Renal cortical epithelial cell (primary cell): ENCODE results near the gene KIFAP3. TPM values are rescaled to one million over a fixed set of nuclear protein-coding genes. Genes with fewer than 3 reads are reported as not detected.
"Not testable (repeated sequence)": the region's sequence is repeated elsewhere in the genome, so short reads cannot be mapped to it uniquely, and the experiment has no call there.

Experiments used
- DNase-seq: peaks from one replicate; pipeline ENCODE4 v3.0.0-alpha.2; 2011; ENCODE audit warnings: low read depth
- total RNA-seq: library from RNA; depleted of rRNA; stranded (reverse); fragments of >200 nt; gene quantifications from 2 replicates; pipeline ENCODE4 v1.2.3, GENCODE V29; 2014

The KIFAP3 gene
- total RNA-seq, 1 donor from 2014 or later: 55.7 TPM

DNA sequence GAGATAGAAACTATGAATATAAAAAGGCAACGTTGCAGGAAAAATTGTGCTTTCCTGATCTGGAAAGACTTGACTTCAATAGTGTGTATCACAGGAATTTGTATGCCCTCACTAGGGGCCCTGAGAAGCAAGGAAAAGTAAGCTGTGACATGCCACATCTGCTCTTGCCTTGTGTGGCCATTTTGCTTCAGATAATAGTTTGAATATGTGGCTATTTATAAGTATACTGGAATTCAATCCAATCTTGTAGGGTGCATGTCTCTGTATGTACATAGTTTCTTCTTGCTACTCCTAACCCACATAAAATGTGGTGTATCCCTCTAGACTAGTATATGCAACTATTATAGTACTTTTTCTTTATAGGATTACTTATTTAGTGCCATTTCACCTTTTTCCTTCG is 149.7 kb downstream of the KIFAP3 start:
- no peak for DNase-seq

DNA sequence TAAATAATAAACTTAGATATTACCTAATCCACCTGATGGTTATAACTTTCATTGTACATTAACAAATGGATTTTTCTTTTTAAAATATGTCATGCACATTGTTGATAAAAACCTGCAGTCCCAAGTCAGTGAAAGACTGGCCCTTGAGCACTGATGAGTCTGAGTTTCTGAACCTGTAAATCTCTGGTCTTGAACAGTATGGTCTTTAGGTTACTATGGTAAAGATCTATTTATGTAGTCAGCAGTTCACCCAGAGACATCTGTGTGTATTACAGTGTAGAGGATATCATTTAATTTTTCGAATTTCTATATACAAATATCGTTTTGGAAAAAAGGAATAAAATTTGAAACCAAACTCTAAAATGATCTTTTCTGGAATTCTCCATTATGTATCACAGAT is 150.4 kb downstream of the KIFAP3 start:
- no peak for DNase-seq

- DNase-seq: no peak
Measured at GRCh38 chr1:169921080-169921479, 153.4 kb downstream of the KIFAP3 start.

DNA sequence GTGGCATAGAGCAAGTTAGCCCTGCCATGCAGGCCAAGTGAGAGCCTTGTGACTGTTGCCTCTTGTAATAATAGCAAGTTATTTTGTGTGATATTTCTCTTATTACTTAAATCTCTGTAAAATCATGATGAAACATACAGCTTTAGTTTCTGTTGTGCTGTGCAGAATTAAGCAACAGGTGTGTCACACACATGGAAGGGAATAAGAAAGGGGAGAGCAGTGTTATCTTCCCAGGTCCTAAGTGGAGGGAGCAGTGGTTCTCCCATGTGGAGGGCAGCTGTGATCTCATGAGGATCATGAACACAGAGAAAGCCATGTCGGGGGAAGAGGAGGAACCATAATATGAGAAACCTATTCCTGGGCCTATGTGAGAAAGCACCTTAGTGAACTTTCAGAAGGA is 155.6 kb downstream of the KIFAP3 start:
- no peak for DNase-seq

DNA sequence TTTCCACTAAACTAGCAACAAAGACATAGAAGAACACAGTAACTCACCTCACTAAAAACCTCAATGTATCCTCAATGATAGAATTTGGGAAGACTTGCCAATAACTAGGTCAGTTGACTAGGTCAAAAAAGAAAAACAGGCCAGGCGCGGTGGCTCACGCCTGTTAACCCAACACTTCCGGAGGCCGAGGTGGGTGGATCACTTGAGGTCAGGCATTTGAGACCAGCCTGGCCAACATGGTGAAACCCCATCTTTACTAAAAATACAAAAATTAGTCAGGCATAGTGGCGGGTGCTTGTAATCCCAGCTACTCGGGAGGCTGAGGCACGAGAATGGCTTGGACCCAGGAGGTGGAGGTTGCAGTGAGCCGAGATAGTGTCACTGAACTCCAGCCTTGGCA is 156.3 kb downstream of the KIFAP3 start:
- DNase-seq: not testable (repeated sequence)

GRCh38 chr1:169915150-169915549 is 159.3 kb downstream of the KIFAP3 start:
- DNase-seq: no peak

DNA sequence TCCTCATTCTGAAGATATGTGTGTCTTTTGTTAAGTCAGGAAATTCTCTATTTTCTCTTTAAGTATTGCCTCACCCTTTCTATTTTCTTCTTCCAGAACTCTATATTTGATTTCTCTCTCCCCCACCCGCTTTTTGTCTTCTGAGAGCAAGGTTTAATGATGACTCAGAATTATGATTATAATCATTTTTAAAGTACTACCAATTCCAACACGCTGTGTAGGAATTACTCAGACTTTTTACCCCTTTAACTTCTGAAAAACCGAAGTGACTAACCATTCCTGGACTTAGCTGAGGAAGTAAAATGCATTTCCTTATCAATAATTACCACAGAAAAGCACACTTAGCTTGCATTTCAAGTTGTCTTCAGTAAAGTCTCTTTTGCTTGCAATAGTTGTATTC is 160.0 kb downstream of the KIFAP3 start:
- DNase-seq: no peak

DNA sequence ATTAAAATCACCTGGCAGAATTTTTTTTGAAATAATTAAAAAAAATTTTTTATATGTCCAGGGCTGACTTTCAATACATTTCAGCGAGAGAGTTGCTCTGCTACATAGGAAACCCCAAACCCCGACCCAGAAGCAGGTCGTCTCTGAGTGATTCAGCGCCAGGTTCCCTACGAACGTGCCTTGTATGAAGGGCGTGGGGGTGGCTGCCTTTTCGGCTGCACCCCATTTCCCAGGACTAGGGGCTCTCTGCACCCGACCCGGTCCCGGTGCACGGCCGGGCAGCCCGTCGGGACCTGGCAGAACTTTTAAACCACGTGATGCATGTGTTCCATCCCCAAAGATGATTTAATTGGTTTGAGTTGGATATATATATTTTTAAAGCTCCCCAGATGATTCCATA is 165.0 kb downstream of the KIFAP3 start:
- no peak for DNase-seq

DNA sequence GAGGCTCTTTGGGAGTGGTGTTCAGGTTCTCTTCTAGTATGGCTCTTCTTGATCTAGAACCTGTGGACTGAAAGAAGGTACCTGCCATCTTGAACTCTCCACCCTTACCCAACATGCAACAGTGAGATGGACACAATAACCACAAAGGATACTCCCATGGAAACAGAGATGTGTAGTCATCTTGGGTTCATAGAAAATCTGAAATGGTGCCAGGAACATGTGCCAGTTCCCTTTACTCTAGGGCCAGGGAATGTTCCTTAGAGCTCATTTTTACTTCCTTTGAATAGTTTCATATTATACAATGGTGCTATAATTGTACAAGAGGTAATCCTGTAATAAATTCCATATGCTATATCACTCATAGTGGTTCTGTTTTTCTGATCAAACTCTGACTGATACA is 167.6 kb downstream of the KIFAP3 start:
- DNase-seq: no peak

DNA sequence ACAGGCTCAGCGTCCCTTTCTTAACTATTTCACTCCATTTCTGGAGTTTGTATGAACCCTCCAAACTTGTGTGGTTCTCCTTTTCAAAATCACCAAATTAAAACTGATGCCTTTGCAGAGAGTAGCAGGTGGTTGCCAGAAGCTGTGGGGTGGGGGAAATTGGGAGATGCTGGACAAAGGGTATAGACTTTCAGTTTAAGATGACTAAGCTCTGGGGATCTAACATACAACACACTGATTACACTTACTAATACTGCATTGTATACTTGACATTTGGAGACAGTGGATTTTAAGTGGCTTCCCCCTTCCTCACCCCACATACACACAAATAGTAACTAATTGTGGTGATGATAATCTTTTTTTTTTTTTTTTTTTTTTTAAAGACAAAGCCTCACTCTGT is 169.7 kb downstream of the KIFAP3 start:
- DNase-seq: no peak

DNA sequence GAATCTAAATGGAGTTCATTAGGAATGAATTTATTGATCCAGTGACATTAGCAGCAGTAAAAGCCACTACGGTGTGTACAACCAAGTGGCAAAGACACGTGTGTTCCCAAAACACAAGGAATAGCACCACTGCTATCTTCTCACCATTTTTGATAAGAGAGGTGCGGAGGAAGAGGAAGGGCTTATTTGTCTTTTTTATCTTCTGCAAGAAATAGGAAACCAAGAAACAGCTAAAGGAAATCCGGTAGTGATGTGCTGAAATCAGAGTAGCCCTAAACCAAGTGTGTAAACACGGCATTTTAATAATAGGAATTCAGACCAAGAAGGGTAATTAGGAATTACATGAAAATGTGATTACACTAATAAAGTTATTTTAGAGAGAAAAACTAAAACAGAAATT is 171.7 kb downstream of the KIFAP3 start:
- DNase-seq: no peak

DNA sequence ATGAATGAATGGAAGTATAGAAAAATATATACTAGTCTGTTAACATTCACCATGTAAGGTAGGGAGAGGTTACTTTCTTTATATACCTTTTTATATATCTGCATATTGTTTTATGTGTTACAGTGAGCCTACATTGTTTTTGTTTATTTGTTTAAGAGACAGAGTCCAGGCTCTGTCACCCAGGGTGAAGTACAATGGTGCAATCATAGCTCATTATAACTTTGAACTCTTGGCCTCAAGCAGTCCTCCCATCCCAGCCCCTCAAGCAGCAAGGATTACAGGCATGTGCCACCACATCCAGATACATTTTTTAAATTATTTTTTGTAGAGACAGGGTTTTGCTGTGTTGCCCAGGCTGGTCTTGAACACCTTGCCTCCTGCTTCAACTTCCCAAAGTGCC is 173.4 kb downstream of the KIFAP3 start:
- no peak for DNase-seq

- DNase-seq: no peak
Measured at GRCh38 chr1:169900571-169900970, 173.9 kb downstream of the KIFAP3 start.

GRCh38 chr1:169899519-169900217 is 174.8 kb downstream of the KIFAP3 start:
- no peak for DNase-seq

- DNase-seq: no peak
Measured at GRCh38 chr1:169896013-169896412, 178.5 kb downstream of the KIFAP3 start.

DNA sequence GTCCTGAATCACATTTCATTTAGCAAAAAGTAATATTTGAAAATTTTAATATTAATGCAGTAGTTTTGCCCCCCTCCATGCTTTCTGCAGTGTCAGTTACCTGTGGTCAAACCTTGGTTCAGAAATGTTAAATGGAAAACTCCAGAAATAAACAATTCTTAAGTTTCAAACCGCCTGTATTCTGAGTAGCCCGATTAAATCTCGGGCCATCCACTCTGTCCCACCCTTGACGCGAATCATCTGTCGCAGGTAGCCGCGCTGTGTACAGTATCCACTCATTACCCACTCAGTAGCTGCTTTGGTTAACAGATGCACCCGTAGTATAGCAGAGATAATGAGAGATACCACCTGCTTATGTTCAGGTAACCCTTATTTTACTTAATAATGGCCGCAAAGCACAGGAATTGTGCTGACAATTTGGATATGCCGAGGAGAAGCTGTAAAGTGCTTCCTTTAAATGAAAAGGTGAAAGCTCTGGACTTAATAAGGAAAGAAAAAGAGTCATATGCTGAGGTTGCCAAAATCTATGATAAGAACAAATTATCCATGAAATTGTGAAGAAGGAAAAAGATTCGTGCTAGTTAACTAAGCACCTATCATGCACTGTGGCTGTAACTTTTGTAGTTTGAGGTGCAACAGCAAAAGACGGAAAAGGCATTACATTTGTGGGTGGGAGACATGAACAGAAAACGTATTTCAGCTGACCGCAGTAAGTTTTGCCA is 179.9 kb downstream of the KIFAP3 start:
- no peak for DNase-seq

- DNase-seq: peak; percentile 98
Measured at GRCh38 chr1:169893645-169894423, 180.7 kb downstream of the KIFAP3 start, which contains the start of gene SCYL3. SCYL3 (minus strand) TSS chr1:169893896; CDS start chr1:169888840, 5,056 bp downstream.

GRCh38 chr1:169892927-169893644 is 181.4 kb downstream of the KIFAP3 start:
- DNase-seq: no peak

DNA sequence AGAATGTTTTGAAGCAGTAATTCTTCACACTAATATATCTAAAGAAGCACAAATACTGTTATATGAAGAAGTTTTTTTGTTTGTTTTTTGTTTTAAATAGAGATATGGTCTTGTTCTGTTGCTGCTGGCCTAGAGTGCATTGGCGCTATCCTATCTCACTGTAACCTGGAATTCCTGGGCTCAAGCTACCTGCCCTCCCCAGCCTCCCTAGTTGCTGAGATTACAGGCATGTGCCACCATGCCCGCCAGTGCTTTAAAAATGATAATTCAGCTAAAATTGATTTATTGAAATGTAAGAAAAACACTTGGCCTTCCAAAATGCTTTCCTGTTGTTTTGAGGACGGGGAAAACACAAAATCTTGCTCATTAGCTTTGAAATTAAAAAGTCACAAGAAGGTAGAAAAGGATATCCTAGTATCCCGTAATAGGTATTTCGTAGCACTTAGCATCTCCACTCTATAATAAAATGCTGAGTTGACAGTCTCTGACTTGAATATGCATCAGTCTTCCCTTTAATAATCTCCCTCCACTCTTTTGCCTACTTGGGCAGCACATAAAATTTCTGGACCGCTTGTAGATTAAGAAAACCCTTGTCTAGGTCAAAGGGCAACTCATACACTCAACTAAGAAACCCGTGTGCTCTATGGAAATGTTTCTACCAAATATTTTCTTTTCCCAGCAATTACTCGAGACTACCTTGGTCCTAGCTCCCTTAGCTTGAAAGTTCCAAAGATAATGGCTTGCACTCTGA is 182.1 kb downstream of the KIFAP3 start:
- no peak for DNase-seq

DNA sequence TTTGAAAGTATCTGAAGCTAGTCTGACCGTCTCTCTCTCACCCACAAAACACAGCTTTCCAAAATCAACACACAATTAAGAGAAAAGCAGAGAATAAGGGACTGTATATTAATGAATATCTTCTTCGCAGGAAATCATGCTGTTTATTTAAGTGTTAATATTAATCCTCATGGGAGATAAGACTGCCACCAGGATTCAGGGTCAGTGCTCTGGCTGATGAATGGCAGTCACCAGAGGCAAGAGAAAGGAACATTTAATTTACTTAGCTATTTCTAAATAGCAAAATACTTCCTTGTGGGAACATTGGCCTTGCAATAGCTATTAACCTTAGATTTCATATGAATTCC is 183.0 kb downstream of the KIFAP3 start:
- no peak for DNase-seq

DNA sequence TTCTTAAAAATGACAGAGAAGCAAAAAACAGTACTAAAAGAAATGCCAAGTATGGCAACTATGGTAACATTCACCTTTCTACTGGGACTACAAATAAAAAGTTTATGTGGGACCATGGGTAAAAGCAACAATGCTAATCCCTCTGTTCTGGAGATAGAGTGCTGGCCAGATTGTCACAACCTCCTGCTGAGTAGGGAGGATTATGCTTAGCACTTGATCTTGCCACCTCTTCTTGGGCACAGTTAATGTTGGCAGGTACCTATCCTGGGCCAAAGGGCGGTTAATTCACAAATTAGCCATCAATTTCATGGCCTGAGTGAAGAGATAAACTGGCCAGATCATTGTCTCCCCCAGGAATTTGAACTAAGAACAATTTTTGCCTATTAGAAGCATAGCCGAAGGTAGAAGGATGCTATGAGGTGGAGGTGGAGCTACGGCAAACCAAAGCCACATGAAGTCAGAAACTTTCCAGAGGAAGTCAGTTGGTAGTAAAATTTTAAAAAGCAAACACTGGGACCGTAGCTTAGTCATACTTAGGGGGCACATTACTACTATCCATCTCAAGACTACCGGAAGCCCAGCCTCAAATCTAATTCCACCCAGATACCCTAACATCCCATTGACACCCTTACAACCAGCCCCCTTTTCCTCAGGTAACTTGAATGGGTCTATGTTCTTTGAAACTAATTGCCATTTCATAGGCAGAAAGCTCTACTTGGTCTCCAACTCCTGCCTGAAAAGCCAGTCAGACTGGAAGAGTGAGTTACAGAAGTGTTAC is 183.5 kb downstream of the KIFAP3 start:
- DNase-seq: peak; percentile 34
